Fibroblast of mammary gland (primary cell): ENCODE results near the gene MAP3K8.
"Not testable (repeated sequence)": the region's sequence is repeated elsewhere in the genome, so short reads cannot be mapped to it uniquely, and the experiment has no call there.

ENCODE experiments used
- DNase-seq: peaks from one replicate; pipeline ENCODE4 v3.0.0-alpha.2; 2010; ENCODE audit warnings: low read depth
- H3K4me3 ChIP-seq: 2 replicates; pipeline ENCODE4 v1.5.1; 2011; ENCODE audit warnings: low read depth, mild to moderate bottlenecking, low read length, moderate library complexity; ENCODE audit not compliant: control insufficient read depth
- CTCF ChIP-seq: conservative IDR thresholded peaks from 2 replicates; pipeline ENCODE4 v1.5.1; 2011; ENCODE audit warnings: low read depth, low read length, inconsistent platforms; ENCODE audit not compliant: control insufficient read depth, insufficient read depth

MAP3K8 gene

GRCh38 chr10:30420766-30421165 is 13.2 kb upstream of the MAP3K8 start:
- H3K4me3 ChIP-seq: no peak overlapping the region
- no peak for TF ChIP-seq CTCF
- DNase-seq: no peak

GRCh38 chr10:30422151-30422695 is 11.8 kb upstream of the MAP3K8 start:
- H3K4me3 ChIP-seq: no peak overlapping the region
- no peak for DNase-seq
- TF ChIP-seq CTCF: no peak

- peak; percentile 31 for DNase-seq
- no peak for TF ChIP-seq CTCF
- H3K4me3 ChIP-seq: no peak overlapping the region
Measured at GRCh38 chr10:30422981-30423654, 10.9 kb upstream of the MAP3K8 start.

- H3K4me3 ChIP-seq, DNase-seq: not testable (repeated sequence)
Measured at GRCh38 chr10:30423655-30424275, 10.2 kb upstream of the MAP3K8 start.

GRCh38 chr10:30425336-30426075 is 8.5 kb upstream of the MAP3K8 start:
- no peak overlapping the region for H3K4me3 ChIP-seq

GRCh38 chr10:30430544-30431298 is 3.3 kb upstream of the MAP3K8 start:
- DNase-seq: no peak
- TF ChIP-seq CTCF: no peak
- no peak overlapping the region for H3K4me3 ChIP-seq

More at GRCh38 chr10:30425336-30426075, 8.5 kb upstream of the MAP3K8 start:
- no peak for TF ChIP-seq CTCF
- DNase-seq: no peak
